Measurements from ENCODE around the gene PFDN2. TPM values are rescaled to one million over a fixed set of nuclear protein-coding genes. Genes with fewer than 3 reads are reported as not detected.

Gene PFDN2
- total and polyA plus RNA-seq, 2 experiments from 2014 or later, result 103 to 137 TPM

DNA sequence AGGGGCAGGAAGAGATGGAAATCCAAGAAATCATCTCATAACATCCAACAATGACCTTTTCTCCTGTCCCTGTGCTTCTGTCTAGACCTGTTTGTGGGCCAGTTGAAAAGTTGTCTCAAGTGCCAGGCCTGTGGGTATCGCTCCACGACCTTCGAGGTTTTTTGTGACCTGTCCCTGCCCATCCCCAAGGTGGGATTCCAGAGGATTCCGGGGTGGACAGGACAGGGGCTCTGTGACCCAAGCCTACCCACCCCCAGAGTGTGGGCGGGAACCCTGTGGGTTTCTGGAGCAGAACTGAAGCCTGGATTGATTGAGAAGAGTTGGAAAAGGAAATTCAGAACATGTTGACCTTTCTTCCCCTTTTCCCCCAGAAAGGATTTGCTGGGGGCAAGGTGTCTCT, 46.0 kb upstream of the PFDN2 start:
- no peak overlapping the region for H3K27ac ChIP-seq
- TF ChIP-seq, protein P1, sequence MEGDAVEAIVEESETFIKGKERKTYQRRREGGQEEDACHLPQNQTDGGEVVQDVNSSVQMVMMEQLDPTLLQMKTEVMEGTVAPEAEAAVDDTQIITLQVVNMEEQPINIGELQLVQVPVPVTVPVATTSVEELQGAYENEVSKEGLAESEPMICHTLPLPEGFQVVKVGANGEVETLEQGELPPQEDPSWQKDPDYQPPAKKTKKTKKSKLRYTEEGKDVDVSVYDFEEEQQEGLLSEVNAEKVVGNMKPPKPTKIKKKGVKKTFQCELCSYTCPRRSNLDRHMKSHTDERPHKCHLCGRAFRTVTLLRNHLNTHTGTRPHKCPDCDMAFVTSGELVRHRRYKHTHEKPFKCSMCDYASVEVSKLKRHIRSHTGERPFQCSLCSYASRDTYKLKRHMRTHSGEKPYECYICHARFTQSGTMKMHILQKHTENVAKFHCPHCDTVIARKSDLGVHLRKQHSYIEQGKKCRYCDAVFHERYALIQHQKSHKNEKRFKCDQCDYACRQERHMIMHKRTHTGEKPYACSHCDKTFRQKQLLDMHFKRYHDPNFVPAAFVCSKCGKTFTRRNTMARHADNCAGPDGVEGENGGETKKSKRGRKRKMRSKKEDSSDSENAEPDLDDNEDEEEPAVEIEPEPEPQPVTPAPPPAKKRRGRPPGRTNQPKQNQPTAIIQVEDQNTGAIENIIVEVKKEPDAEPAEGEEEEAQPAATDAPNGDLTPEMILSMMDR (IDR thresholded peaks at IDR 0.05; ENCODE audit: low read depth, low read length), result no peak
- H3K27me3 ChIP-seq, result no peaks in the 10 kb centered on the region
- H3K36me3 ChIP-seq, result peaks cover 5% of the 10 kb centered on the region
- no peak for DNase-seq (ENCODE audit: low read depth in 1 of 2, low spot score in 1 of 2)
- no peak overlapping the region for H3K4me3 ChIP-seq
- no peaks in the 10 kb centered on the region for H3K9me3 ChIP-seq (ENCODE audit: low read depth)
- peaks cover 3% of the 10 kb centered on the region for H3K4me1 ChIP-seq (ENCODE audit: low read depth)

DNA sequence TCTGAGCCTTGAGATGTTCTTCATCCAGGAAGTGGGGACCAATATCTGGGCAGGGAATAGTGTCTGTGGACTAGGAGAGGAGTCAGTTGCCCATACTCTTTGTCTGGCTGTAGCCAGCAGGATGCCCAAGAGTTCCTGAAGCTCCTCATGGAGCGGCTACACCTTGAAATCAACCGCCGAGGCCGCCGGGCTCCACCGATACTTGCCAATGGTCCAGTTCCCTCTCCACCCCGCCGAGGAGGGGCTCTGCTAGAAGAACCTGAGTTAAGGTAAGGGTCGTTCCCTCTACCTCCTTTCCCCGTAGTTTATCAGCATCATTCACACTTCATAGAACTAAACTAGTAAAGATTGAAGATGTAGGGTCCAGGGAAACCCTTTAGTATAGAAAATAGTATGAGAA, 45.0 kb upstream of the PFDN2 start:
- H3K9me3 ChIP-seq (ENCODE audit: low read depth), result no peaks in the 10 kb centered on the region
- no peak for DNase-seq (ENCODE audit: low read depth in 1 of 2, low spot score in 1 of 2)
- peaks cover 6% of the 10 kb centered on the region for H3K4me1 ChIP-seq (ENCODE audit: low read depth)
- TF ChIP-seq, protein P1 (IDR thresholded peaks at IDR 0.05; ENCODE audit: low read depth, low read length), result no peak
- H3K27me3 ChIP-seq, result no peaks in the 10 kb centered on the region
- H3K27ac ChIP-seq, result peak overlapping the region; percentile 65
- no peak overlapping the region for H3K4me3 ChIP-seq
- peaks cover 5% of the 10 kb centered on the region for H3K36me3 ChIP-seq

DNA sequence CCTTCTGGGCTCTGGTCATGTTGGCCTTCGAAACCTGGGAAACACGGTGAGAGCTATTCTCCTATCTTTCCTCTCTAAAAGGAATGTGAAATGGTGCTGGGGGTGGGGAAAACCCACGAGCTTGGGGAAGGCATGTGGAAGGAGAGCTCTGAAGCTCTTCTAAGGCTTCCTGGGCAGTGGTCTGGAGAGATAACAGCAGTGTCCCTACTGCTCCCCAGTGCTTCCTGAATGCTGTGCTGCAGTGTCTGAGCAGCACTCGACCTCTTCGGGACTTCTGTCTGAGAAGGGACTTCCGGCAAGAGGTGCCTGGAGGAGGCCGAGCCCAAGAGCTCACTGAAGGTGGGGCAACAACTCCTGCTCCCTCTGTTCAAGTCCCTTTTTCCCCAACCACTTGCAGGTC, 44.2 kb upstream of the PFDN2 start:
- no peak for DNase-seq (ENCODE audit: low read depth in 1 of 2, low spot score in 1 of 2)
- TF ChIP-seq, protein P1 (IDR thresholded peaks at IDR 0.05; ENCODE audit: low read depth, low read length), result no peak
- Histone ChIP-seq H3K36me3 (peaks cover 11% of the 10 kb centered on the region), H3K4me1 (ENCODE audit: low read depth) (peaks cover 6% of the 10 kb centered on the region), H3K9me3 (ENCODE audit: low read depth) (no peaks in the 10 kb centered on the region), H3K27ac (peak overlapping the region; percentile 65), H3K4me3 (no peak overlapping the region), H3K27me3 (no peaks in the 10 kb centered on the region)

GRCh38 chr1:161161652-161162051, 43.8 kb upstream of the PFDN2 start:
- DNase-seq (ENCODE audit: low read depth in 1 of 2, low spot score in 1 of 2), result no peak
- no peaks in the 10 kb centered on the region for H3K27me3 ChIP-seq
- H3K9me3 ChIP-seq (ENCODE audit: low read depth), result no peaks in the 10 kb centered on the region
- H3K27ac ChIP-seq, result peak overlapping the region; percentile 65
- H3K4me3 ChIP-seq, result no peak overlapping the region
- peaks cover 11% of the 10 kb centered on the region for H3K36me3 ChIP-seq
- H3K4me1 ChIP-seq (ENCODE audit: low read depth), result peaks cover 6% of the 10 kb centered on the region
- TF ChIP-seq, protein P1 (IDR thresholded peaks at IDR 0.05; ENCODE audit: low read depth, low read length), result no peak

- Histone ChIP-seq H3K4me1 (ENCODE audit: low read depth) (peaks cover 6% of the 10 kb centered on the region), H3K27me3 (no peaks in the 10 kb centered on the region), H3K27ac (no peak overlapping the region), H3K4me3 (no peak overlapping the region), H3K36me3 (peaks cover 11% of the 10 kb centered on the region), H3K9me3 (ENCODE audit: low read depth) (no peaks in the 10 kb centered on the region)
- no peak for DNase-seq (ENCODE audit: low read depth in 1 of 2, low spot score in 1 of 2)
- TF ChIP-seq, protein P1 (IDR thresholded peaks at IDR 0.05; ENCODE audit: low read depth, low read length), result no peak
These were observed 42.9 kb upstream of the PFDN2 start for GRCh38 chr1:161160671-161161145.

DNA sequence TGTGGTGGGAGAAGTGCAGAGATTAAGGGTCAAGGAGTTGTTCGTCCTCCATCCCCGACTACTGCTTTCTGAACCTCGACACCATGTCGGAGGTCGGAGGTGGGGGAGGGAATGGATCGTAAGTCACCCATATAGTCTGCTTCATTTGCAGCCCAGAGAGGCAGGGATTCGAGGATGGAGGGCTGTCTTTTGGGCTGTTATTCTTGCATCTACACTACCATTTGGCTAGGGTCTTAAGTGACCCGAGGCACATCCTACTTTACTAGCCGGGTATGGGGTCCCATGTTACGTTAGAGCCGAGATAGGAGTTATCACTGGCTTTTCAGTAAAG, 42.0 kb upstream of the PFDN2 start:
- H3K4me3 ChIP-seq, result peak overlapping the region; percentile 59
- H3K9me3 ChIP-seq (ENCODE audit: low read depth), result no peaks in the 10 kb centered on the region
- H3K27ac ChIP-seq, result peak overlapping the region; percentile 89
- H3K36me3 ChIP-seq, result peaks cover 11% of the 10 kb centered on the region
- no peaks in the 10 kb centered on the region for H3K27me3 ChIP-seq
- TF ChIP-seq, protein P1 (IDR thresholded peaks at IDR 0.05; ENCODE audit: low read depth, low read length), result no peak
- peaks cover 6% of the 10 kb centered on the region for H3K4me1 ChIP-seq (ENCODE audit: low read depth)
- no peak for DNase-seq (ENCODE audit: low read depth in 1 of 2, low spot score in 1 of 2)
